ENCODE measurements around the gene TCTA.

TCTA gene

DNA sequence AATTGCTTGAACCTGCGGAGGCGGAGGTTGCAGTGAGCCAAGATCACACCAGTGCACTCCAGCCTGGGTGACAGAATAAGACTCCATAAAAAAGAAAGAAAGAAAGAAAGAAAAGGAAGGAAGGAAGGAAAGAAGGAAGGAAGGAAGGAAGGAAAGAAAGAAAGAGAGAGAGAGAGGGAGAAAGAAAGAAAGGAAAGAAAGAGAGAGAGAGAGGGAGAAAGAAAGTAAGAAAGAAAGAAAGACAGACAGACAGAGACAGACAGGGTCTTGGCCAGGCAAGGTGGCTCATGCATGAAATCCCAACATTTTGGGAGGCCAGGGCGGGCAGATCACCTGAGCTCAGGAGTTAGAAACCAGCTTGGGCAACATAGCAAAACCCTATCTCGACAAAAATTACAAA, 41.4 kb downstream of the TCTA start:
- H3K4me3 ChIP-seq (ENCODE audit: low read depth, low read length): no peak overlapping the region
- H3K9me3 ChIP-seq (ENCODE audit: control insufficient read depth, low read length): no peaks in the 10 kb centered on the region
- H3K27me3 ChIP-seq (ENCODE audit: control insufficient read depth, insufficient read depth, low read length): no peaks in the 10 kb centered on the region
- H3K36me3 ChIP-seq (ENCODE audit: control insufficient read depth, insufficient read depth, low read length): no peaks in the 10 kb centered on the region
- H3K4me1 ChIP-seq: no peaks in the 10 kb centered on the region
- H3K9ac ChIP-seq: no peak overlapping the region
- no peak overlapping the region for H3K4me2 ChIP-seq (ENCODE audit: low read length)
- H3K27ac ChIP-seq: no peak overlapping the region
- TF ChIP-seq, protein P1, sequence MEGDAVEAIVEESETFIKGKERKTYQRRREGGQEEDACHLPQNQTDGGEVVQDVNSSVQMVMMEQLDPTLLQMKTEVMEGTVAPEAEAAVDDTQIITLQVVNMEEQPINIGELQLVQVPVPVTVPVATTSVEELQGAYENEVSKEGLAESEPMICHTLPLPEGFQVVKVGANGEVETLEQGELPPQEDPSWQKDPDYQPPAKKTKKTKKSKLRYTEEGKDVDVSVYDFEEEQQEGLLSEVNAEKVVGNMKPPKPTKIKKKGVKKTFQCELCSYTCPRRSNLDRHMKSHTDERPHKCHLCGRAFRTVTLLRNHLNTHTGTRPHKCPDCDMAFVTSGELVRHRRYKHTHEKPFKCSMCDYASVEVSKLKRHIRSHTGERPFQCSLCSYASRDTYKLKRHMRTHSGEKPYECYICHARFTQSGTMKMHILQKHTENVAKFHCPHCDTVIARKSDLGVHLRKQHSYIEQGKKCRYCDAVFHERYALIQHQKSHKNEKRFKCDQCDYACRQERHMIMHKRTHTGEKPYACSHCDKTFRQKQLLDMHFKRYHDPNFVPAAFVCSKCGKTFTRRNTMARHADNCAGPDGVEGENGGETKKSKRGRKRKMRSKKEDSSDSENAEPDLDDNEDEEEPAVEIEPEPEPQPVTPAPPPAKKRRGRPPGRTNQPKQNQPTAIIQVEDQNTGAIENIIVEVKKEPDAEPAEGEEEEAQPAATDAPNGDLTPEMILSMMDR (IDR thresholded peaks at IDR 0.05): no peak
- H2AFZ ChIP-seq: no peak overlapping the region
- H3K79me2 ChIP-seq: no peaks in the 10 kb centered on the region

DNA sequence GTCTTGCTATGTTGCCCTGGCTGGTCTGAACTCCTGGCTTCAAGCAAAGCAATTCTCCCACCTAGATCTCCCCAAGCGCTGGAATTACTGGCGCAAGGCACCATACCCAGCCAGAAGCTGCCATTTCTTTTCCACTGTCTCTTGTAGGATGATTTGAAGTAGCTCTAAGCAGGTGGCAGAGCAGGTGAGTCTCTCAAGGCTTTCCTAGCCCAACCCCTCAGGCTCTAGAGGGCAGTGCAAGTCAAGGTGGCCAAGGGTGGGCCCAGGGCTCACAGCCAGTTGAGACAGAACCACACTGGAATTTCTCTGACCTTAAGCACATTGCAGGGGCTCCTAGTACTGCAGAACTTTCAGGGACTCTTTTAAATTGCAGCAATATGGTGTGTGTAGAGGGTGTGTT, 42.2 kb downstream of the TCTA start:
- H3K9me3 ChIP-seq (ENCODE audit: control insufficient read depth, low read length): no peaks in the 10 kb centered on the region
- peak overlapping the region; percentile 56 for H2AFZ ChIP-seq
- H3K27me3 ChIP-seq (ENCODE audit: control insufficient read depth, insufficient read depth, low read length): no peaks in the 10 kb centered on the region
- no peaks in the 10 kb centered on the region for H3K79me2 ChIP-seq
- H3K9ac ChIP-seq: no peak overlapping the region
- H3K4me2 ChIP-seq (ENCODE audit: low read length): no peak overlapping the region
- no peak overlapping the region for H3K4me3 ChIP-seq (ENCODE audit: low read depth, low read length)
- no peak overlapping the region for H3K27ac ChIP-seq
- H3K4me1 ChIP-seq: no peaks in the 10 kb centered on the region
- H3K36me3 ChIP-seq (ENCODE audit: control insufficient read depth, insufficient read depth, low read length): no peaks in the 10 kb centered on the region
- TF ChIP-seq, protein P1 (IDR thresholded peaks at IDR 0.05): peak; percentile 48

DNA sequence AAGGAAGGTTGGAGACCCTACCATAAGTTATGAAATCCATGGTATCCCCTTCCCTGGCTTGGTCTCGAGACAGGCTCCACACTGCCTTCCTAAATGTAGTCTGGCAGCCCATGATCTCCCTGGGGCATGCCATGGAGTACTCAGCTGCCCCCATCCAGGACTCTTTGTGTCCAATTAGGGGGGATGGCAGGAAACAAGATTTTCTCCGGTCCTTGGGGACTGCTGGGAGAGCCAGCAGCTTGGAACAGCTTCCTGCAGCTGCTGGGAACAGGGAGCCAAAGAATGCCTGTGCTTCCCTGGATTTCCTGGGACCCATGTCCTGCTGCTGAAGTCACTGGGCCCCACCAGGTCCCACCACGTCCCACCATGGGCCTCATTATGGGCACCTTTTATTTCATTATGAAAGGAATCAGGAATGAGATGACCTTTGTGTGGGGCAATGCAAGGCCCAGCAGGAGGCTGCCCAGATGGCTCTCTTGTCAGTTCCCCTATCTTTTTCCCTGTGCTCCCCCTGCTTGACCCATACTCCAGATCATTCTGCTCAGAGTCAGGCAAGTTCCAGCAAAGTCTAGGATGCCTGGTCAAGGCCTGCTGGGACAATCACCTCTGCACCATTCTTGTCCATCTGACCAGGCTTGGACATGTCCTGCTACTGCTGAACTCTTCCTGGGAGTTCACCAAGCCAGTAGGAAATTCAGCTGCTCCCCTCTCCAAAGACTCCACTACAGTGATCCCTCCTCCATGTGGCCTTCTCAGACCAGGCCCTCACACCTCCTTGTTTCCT, 42.9 kb downstream of the TCTA start:
- Histone ChIP-seq H3K79me2 (no peaks in the 10 kb centered on the region), H3K4me1 (no peaks in the 10 kb centered on the region), H3K36me3 (ENCODE audit: control insufficient read depth, insufficient read depth, low read length) (no peaks in the 10 kb centered on the region), H3K9me3 (ENCODE audit: control insufficient read depth, low read length) (no peaks in the 10 kb centered on the region), H3K9ac (no peak overlapping the region), H3K27ac (no peak overlapping the region), H3K4me2 (ENCODE audit: low read length) (no peak overlapping the region), H2AFZ (no peak overlapping the region), H3K4me3 (ENCODE audit: low read depth, low read length) (no peak overlapping the region), H3K27me3 (ENCODE audit: control insufficient read depth, insufficient read depth, low read length) (no peaks in the 10 kb centered on the region)
- TF ChIP-seq, protein P1 (IDR thresholded peaks at IDR 0.05): no peak

DNA sequence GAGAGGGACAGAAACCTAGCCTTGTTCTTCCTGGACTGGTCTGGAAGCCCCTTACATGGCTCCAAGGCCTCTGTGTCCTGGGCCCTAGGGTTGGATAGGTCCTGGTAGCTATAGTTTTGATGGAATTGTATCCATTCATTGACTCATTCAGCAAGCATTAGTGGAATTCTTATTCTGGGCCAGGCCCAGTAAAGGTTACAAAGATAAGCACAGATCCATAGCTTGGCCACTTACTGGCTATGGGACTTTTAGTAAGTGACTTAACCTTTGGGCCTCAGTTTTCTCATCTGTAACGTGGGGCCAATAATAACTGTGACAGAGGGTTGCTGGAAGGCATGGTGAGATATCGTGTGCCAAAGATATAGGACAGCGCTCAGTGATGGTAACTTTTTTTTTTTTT, 44.2 kb downstream of the TCTA start:
- no peaks in the 10 kb centered on the region for H3K9me3 ChIP-seq (ENCODE audit: control insufficient read depth, low read length)
- H3K27ac ChIP-seq: no peak overlapping the region
- no peak overlapping the region for H3K4me2 ChIP-seq (ENCODE audit: low read length)
- TF ChIP-seq, protein P1 (IDR thresholded peaks at IDR 0.05): no peak
- no peaks in the 10 kb centered on the region for H3K36me3 ChIP-seq (ENCODE audit: control insufficient read depth, insufficient read depth, low read length)
- H3K79me2 ChIP-seq: no peaks in the 10 kb centered on the region
- H2AFZ ChIP-seq: no peak overlapping the region
- no peaks in the 10 kb centered on the region for H3K4me1 ChIP-seq
- H3K27me3 ChIP-seq (ENCODE audit: control insufficient read depth, insufficient read depth, low read length): no peaks in the 10 kb centered on the region
- no peak overlapping the region for H3K4me3 ChIP-seq (ENCODE audit: low read depth, low read length)
- no peak overlapping the region for H3K9ac ChIP-seq
